ENCODE measurements around the gene LIAS.
"Not testable (repeated sequence)": the region's sequence is repeated elsewhere in the genome, so short reads cannot be mapped to it uniquely, and the experiment has no call there.

The LIAS gene

DNA sequence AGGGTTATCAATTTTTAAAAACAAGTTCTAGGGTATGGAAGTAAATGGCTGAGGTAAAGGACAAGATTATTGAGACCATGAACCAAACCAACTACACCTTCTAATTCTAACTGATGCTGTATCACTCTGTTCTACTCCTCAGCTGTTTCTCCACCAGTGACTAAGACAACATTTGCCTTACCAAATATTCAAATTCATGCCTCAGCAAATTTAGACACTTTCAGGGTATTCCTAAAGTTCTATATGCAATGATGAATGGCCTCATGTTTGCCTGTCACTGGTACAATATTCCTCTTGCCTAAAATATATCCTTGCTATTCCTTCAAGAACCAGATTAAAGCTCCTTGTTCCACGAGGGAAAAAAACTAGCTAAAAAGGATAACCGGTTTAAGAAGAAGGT is 5.1 kb upstream of the LIAS start:
- no peak for DNase-seq

DNA sequence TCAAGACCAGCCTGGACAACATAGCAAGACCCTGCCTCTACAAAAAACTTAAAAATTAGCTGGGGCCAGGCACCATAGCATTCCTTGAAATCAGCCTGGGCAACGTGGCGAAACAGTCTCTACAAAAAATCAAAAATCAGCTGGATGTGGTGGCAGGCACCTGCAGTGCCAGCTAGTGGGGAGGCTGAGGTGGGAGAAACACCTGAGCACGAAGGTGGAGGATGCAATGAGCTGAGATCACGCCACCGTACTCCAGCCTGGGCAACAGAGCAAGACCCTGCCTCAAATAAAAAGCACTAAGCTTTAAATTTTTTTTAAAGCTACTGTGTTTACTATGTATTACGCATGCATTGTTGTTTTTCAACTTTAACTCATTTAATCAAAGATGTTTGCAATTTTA is 3.4 kb upstream of the LIAS start:
- no peak for DNase-seq

DNA sequence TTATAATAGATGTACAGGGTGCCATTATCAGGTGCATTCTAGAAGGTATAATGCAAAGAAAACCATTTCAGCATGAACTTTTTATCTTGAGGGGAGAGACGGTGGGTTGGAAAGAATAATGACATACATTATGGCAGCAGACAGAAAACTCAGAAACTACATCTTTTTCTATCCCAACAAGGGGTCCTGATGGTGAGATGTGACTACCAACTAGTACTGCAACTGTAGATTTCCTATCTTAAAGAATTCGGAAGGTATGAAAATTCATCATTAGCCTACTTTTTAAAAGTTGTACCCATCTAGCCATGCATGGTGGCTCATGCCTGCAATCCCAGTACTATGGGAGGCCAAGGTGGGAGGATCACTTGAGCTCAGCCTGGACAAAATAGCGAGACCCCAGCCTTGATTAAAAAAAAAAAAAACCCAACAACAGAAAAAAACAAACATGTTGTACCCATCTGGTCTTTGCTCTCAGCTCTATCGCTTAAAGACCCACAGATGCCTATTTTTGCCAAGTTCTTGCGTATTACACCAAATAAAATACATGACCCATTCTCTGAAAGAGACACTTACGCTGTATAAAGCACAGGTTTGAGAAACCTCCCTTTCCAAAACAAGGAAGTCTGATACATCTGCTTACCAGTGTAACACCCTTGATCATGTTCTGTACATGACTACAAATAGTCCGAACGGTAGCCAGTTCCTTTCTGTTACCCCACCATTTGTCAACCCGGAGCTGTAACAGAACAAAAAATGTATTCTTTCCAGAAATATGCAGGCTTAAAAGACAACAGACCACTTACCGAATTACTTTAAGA is 1.7 kb upstream of the LIAS start:
- no peak for DNase-seq

DNA sequence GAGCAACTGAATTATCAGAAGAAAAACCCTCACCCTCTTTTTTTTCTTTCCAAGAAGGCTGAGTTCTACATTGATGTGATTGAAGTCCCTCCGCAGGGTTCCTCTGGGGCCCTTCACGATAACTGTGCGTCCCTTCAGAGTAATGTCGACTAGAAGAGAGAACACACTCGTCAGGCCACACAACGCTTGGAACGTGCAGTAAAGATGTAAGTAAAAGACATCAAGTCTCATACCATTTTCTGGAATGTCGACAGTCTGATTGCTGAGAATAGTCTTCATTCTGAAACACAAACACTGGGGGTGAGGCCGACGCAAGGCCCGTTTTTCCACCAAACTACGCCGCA is 723 bp upstream of the LIAS start:
- not testable (repeated sequence) for DNase-seq

DNA sequence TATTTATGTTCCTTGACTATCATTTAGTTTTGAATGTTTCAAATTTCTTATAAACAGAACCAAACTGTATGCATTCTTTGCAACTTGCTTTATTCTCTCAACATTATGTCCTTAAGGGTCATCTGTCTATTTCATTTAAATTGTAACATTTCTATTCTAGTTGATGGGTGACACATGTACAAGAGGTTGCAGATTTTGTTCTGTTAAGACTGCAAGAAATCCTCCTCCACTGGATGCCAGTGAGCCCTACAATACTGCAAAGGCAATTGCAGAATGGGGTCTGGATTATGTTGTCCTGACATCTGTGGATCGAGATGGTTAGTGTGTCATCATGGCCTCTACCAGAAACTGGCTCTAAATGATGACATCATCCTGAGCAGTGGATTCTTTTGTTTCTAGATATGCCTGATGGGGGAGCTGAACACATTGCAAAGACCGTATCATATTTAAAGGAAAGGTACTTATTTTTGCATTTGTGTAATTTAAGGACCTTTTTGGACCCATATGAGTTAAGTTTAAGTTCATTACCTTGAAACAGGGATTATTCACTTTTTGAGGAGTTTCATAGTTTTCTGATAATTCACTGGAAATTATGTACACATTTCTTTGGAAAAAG is 6.1 kb downstream of the LIAS start:
- DNase-seq: peak; percentile 79

DNA sequence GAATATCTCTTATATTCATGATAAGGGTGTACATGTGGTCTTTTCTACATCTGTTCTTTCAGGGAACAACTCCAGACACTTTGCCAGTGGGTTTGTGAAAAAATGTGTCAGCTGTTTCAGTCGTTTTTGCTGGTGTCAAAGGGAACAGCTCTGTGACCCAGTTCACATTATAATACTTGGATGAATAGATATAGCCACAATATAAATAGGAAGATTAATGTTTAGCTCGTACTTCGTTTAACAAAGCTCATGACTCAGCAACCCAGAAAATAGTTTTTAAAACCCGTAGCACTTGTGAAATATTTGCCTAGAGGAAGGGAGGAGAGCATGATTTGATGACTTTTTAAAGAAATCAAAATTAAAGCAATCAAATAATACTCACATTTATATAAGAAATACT is 7.9 kb downstream of the LIAS start:
- DNase-seq: peak; percentile 91

DNA sequence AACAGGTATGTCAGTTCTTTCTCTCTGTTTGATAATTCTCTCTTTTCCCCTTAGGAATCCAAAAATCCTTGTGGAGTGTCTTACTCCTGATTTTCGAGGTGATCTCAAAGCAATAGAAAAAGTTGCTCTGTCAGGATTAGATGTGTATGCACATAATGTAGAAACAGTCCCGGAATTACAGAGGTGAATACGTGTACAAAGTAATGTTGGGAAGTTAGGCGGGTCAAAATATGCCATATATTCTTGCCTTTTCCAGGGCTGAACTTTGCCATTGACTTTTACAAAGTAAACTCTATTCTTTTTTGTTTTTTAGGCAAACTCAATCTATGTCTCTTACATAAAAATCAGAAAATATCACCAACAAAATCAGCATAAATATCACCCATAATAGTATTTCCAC is 8.6 kb downstream of the LIAS start:
- DNase-seq: no peak

DNA sequence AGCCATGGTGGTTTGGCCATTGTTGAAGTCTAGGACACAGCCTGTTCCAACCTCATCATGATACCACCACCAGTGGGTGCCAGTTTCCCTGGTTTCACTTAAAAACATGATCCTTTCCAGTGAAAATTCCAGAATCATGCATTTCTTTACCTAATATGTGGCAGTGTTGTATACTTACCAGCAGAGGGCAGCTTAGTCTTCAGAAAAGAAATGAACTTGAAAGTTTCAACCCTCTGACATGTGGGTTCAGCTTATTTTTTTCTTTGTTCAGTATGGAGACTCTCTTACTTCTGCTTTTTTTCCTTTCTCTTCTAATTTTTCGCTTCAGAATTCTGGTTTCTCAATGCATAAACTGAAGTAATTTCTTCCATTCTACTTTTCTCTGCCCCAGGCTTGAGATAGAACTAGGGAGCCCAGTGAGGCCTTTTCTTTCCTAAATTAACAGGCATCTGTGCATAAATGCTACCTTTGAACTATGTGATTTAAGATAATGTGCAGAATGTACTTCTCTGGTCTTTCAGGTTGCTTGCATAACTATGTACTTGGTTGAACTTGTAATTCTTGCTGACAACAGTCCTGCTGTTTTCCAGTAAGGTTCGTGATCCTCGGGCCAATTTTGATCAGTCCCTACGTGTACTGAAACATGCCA is 10.7 kb downstream of the LIAS start:
- peak; percentile 83 for DNase-seq

DNA sequence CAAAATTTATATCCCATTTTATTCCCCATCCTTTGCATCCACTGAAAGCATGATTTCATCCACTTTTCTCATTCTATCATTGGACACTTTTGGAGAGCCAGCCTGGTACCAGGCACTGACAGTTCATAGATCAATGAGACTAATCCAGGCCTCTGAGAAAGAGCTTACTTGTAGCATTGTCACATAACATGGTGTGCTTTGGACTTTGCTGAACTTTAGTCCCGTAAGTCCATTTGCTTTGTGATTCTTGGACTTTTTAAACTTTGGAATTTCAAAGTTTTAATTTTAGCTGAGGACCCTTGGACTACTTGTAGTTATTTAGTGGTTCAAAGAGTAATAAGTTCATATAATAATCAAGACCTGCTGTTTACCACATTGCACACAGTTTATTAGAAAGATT is 11.5 kb downstream of the LIAS start:
- DNase-seq: no peak

DNA sequence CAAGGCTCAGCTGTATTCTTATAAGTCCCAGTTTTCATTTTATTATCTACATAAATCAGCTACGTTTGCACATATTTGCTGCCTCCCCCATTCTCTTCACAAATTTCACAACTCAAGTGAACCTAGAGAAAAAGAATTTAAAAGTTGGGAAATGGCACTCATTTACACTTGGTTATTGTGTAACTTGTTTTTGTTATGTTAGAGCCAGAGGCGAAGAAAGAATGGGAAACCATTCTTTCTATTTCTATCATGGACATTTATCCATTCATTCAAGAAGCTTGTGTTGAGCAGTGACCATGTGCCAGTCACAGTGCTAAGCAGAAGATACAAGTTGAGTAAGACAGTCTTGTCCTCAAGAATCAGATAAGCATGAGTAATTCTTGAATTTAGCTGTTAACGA is 13.5 kb downstream of the LIAS start:
- no peak for DNase-seq

DNA sequence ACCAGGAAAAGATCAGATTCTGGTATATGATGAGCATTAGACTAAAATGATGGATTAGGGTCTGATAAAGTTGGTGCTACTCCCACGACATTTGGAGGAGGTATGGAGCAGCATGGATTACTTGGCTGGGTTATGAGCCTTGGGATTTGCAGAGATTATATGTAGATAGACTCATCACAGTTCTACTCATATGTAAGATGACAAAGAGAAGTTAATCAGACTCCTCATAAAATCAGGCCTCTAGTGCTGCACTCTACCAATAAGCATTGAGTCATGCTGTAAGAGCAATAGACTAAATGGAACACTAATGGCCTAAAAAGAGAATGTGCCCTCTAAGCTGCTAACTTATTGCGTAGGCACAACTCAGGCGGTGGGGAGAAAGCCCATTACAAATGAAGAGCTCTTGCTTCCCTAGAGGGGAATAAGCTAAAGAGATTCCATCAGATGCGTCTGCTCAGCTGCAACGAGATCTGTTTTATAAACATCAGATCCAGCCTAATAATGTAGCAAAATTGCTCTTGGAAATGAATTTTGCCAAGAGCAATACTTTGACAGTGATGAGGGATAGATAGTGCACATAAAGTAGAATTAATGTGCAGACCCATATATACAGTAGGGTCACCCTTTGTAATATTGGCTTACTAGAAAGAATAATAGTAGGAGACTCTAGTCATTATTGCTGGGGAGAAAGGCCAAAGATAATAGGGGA is 17.5 kb downstream of the LIAS start:
- DNase-seq: no peak

DNA sequence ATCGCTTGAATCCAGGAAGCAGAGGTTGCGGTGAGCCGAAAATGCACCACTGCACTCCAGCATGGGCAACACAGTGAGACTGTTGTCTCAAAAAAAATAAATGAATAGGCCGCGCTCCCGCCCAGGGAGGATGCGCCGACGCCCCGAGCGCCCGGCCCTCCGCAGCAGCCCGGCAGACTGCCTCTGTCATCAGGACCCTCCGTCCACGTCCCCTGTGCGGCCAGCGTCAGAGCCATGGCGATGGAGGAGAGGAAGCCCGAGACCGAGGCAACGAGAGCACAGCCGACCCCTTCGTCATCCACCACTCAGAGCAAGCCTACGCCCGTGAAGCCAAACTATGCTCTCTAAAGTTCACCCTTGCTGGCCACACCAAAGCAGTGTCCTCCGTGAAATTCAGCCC is 21.4 kb downstream of the LIAS start:
- DNase-seq: no peak

DNA sequence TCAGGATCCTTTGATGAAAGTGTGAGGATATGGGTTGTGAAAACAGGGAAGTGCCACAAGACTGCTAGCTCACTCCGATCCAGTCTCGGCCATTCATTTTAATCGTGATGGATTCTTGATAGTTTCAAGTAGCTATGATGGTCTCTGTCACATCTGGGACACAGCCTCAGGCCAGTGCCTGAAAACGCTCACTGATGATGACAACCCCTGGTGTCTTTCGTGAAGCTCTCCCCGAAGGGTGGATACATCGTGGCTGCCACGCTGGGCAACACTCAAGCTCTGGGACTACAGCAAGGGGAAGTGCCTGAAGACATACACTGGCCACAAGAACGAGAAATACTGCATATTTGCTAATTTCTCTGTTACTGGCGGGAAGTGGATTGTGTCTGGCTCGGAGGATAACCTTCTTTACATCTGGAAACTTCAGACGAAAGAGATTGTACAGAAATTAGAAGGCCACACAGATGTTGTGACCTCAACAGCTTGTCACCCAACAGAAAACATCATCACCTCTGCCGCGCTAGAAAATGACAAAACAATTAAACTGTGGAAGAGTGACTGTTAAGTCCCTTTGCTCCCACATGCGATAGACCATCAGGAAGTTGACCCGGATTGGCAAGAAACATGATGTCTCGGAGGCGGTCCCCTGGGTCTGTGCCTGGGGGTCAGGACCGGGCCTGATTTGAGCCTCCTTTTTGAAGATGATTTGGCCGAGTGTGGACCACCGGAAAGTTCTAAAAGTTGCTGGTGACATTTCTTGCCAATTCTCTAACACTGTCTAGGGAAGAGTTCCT is 22.2 kb downstream of the LIAS start:
- DNase-seq: no peak

DNA sequence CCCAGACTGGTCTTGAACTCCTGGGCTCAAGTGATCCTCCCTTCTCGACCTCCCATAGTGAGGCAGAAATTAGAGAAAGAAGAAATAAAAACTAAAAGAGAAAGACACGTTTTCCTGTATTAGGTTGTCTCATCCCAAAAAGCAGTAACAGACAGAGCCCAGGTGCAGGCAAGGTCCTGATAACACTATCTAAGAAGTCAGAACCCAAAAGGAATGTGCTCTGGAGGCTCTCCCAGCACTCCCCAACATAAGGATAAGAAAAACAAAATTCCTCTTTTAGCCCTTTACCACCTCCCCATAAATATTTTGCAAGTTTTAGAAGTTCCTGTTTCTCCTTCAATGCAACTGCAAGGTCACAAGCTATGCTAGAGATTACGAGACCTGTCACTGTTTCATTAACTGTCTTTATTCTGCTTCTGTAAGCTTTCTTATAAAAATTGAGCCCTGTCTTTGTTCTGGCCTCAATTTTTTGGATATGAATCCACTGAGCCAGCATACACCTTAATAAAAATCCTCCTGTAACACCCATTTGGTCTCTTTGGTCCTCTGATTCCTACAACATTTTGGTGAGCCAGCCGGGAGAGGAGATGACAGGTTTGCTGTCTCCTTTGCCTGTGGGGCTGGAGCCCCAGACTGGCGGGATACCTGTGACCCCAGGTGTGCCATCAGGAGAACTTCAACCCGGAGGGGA is 25.9 kb downstream of the LIAS start:
- no peak for DNase-seq

DNA sequence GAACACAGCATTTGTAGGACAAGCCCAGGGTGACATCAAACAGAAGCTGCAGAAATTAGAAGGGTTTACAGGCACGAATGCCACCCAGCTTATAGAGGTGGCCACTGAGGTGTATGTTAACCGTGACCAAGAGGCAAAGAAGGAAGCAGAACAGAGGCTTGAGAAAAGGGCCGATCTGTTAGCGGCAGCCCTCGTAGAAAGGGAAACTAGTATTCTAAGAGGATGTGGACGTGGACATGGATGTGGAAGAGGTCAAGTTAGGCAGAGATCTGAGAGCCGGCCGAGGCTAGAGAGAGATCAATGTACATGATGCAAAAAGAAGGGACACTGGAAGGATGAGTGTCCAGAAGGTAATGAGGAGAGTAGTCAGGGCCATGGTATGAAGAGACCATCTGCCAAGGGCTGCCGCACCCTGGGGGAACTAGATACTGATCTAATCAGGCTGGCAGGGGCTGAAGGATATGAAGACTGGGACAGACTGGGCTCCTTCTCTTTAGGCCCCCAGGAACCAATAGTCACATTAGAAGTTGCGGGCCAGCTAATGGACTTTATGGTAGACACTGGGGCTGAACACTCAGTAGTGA is 27.5 kb downstream of the LIAS start:
- no peak for DNase-seq

DNA sequence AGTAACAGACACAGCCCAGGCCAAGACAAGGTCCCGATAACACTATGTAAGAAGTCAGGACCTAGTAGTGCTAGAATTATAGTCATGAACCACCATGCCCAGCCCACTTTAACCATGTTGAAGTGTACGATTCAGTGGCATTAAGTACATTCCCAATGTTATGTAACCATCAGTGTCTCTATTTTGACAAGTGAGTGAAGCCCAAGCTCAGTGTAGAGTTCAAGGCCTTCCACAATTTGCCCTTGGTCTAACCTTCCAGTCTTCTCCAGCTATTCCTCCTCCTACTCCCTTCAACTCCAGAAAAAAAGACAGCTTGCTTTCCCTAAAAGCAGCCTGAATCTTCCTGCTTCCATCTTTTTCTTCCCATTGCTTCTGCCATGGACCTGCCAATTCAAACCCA is 31.5 kb downstream of the LIAS start:
- DNase-seq: no peak

DNA sequence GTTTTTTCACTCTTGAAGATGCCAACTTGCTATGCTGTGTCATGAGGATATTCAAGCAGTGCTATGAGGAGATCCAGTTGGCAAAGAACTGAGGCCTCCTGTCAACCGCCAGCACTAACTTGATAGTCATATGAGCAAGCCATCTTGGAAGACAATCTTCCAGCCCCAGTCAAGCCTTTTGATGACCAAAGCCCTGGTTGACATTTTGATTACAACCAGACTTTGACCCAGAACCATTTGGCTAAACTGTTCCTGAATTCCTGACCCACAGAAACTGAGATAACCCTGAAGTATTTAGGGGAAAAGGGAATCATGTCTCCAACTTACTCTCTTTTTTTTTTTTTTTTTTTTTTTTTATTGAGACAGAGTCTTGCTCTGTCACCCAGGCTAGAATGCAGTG is 35.5 kb downstream of the LIAS start:
- no peak for DNase-seq

DNA sequence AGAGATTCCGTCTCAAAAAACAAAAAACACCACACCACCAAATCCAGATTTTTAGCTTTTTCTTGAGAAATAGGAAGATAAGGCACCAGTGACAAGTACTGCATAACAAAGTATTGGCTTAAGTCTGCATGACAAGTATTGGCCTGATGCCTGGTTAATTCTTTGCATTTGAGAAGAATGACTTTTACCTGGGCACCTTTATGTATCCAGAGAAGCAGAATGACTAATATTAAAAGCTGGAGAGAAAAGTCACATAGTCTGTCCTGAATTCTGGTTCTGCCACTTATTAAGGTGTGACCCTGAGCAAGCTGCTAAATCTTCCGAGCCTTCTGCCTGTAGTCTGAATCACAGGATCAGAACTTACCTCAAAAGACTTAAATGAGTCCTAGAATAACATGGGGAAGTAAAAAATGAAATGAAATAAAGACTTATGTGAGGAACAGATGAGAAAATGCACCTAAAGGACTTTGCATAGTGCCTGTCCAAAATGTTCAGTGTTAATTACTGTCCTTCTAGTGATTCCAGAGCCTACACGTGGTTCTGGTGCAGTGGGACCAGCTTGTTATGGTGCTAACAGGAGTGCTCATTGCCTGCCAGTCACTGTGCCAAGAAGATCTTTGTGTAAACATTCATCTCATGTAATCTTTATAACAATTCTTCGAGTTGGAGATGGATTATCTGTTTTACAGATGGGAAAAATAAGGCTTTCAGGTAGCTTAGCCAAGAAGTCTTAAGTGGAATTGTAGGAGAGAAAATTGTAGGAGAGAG is 36.8 kb downstream of the LIAS start:
- DNase-seq: no peak

DNA sequence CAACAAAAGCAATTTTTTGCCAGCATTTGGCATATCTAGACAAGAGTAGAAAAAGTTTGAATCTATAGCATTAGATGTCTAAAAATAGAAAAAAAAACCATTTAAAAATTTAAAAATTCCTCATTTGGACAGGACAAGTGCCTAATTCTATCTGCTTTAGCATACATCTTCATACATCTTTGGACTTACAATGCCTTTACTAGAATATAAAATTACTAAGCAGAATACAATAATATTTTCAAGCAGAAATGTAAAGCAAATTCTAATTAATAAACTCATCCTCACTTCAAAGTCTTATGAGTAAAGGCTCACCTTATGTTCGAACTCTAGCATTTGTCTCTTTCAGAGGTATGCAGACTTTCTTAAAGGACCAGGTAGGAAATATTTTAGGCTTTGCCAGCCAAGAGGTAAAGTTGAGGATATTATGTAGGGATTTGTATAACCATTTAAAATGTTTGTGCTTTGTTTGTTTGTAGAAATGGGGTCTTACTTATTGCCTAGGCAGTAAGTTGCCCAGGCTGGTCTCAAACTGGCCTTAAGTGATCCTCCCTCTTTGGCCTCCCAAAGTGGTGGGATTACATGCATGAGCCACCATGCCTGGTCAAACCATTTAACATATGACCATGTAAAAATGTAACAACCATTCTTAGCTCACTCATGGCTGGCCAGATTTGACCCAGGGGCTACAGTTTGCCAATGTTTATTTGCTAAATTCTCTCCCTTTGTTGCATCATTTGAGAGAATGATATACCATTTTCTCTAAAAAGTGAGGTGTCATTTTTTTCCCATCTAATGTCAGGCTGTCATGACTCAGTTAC is 39.3 kb downstream of the LIAS start:
- DNase-seq: no peak

DNA sequence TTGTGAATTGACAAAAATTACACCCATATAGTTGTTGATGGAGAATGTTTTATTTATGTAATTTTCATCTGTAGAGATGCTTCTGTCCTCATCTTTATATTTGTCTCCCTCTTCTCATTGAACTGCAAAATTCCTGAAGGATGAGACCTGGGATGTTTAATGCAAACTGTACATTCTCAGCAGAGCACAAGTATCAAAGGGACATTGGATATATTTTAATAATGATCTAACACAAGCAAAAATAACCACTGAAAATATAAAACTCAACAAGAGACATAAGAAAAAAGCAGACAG is 39.8 kb downstream of the LIAS start:
- DNase-seq: no peak
